GM10266 (cell line): ENCODE measurements around the gene IFT25.
"Not testable (repeated sequence)": the region's sequence is repeated elsewhere in the genome, so short reads cannot be mapped to it uniquely, and the experiment has no call there.

Experiments used
- DNase-seq: peaks from one replicate; pipeline ENCODE4 v3.0.0; 2012; ENCODE audit errors: extremely low spot score
- TF ChIP-seq, protein P1 (sequence below): IDR thresholded peaks from 2 replicates; pipeline ENCODE4 v1.5.1; 2012; ENCODE audit warnings: mild to moderate bottlenecking, low read depth; ENCODE audit not compliant: control insufficient read depth, insufficient read depth; ENCODE audit errors: missing control alignments

IFT25 gene

DNA sequence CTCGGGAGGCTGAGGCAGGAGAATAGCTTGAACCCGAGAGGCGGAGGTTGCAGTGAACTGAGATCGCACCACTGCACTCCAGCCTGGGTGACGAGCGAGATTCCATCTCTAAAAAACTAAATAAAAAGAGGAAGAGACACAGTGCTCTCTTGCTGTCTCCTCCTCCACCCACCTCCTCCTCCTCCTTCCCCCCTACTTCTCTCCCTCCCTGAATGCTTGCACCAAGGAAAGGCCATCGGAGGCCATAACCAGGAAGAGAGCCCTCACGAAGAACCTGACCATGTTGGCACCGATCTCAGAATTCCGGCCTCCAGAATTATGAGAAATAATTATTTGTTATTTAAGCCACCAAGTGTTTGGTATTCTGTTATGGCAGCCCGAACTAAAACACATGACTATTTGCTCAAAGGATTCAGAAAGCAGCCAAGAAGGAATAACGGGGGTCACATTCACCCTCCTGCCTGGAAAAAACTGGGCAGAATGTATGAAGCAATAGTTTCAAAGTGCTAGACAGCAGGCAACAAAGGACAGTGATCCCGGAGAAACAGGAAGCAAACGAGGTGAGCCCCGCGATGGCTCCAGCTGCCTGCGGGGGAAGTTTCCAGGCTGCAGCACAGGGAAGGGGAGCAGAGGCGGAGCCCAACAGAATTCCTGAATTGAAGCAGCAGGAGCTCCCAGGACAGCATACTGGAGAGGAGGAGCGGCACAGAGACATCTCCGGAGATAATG, 36.7 kb upstream of the IFT25 start:
- TF ChIP-seq, protein P1, sequence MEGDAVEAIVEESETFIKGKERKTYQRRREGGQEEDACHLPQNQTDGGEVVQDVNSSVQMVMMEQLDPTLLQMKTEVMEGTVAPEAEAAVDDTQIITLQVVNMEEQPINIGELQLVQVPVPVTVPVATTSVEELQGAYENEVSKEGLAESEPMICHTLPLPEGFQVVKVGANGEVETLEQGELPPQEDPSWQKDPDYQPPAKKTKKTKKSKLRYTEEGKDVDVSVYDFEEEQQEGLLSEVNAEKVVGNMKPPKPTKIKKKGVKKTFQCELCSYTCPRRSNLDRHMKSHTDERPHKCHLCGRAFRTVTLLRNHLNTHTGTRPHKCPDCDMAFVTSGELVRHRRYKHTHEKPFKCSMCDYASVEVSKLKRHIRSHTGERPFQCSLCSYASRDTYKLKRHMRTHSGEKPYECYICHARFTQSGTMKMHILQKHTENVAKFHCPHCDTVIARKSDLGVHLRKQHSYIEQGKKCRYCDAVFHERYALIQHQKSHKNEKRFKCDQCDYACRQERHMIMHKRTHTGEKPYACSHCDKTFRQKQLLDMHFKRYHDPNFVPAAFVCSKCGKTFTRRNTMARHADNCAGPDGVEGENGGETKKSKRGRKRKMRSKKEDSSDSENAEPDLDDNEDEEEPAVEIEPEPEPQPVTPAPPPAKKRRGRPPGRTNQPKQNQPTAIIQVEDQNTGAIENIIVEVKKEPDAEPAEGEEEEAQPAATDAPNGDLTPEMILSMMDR = no peak
- no peak for DNase-seq

DNA sequence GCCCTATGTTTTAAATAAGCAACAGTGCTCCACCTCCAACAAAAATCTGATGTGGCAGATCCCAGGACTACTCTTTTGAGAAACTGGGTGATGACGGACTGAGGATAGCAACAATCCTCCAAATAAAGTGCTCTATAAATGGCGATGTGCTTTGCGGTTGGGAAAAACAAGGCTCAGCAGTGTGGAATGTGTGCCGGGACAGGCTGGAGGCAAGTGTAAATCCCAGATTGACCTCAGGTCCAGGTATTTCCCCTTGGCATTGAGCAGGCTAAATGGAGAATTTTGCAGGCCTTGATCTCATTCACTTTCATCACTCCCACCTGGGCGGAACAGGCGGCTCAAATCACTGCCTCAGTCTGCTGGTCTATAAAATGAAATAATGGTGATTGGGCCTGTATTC, 35.7 kb upstream of the IFT25 start:
- TF ChIP-seq, protein P1 = no peak
- no peak for DNase-seq

DNA sequence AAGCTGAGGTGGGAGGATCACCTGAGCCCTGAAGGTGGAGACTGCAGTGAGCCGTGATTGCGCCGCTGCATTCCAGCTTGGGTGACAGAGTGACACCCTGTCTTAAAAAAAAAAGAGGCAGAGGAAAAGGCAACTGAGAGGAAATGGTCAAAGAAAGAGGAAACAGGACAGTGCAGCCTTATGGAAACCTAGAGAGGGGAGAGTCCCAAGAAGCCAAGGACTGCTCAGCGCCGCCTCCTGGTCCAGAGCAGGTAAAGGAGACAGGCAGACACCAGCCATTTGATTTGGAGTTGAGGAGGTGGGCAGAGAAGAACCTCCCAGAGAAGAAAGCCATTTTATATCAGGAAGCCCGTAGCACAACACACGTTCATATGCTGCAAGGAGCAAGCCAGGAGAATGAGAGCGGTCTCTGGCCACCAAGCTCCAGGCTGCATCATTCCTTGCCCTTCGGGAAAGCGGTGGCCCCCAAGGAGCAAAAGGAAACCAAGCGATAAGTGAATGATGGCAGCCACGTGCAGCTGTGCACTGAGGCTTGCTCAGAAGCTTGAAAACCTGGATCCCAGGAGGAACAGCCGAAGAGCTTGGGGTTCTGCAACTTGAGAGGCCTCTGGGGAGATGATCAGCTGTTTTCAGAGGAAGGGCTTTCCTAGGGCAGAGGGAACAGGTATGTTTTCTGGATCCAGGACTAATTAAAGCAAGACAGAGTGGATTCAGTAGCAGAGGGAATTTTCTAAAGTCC, 34.4 kb upstream of the IFT25 start:
- TF ChIP-seq, protein P1 = no peak
- no peak for DNase-seq

DNA sequence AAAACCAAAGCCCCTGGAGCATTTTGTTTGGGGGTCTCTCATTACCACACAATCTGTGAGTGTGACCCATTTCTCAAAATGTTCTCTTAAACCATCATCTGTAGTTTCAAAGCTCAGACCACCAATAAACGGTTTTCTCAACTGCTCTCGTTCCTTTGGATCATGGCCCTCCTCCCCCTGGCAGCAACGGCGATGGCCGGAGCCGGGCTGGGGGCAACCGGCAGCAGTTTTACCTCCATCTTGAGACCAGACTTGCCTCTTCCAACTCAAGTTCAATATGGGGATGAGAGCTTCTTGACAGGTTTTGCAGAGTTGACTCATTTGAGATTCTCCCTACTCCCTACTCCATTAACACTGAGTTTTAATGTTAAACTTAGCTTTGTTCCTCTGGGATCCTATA, 30.4 kb upstream of the IFT25 start:
- TF ChIP-seq, protein P1 = no peak
- DNase-seq = no peak

DNA sequence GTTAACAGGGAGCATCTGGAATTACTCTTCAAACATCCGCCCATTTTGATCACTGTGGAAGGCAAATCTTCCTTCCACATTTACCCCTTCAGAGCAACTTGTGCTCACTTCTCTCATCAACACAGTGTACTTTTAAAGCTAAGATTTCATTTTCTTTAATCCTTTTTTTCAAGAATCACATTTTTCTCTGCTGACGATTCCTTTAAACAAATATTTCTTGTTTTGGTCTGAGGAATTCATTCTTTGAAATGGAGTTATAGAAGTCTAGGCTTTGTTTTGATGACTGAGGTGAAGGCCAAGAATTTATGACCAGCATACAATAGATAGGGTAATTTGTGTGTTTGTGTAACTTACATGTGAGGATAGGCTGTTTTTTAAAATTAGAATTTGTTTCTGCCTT, 26.2 kb upstream of the IFT25 start:
- no peak for DNase-seq
- TF ChIP-seq, protein P1 = no peak

DNA sequence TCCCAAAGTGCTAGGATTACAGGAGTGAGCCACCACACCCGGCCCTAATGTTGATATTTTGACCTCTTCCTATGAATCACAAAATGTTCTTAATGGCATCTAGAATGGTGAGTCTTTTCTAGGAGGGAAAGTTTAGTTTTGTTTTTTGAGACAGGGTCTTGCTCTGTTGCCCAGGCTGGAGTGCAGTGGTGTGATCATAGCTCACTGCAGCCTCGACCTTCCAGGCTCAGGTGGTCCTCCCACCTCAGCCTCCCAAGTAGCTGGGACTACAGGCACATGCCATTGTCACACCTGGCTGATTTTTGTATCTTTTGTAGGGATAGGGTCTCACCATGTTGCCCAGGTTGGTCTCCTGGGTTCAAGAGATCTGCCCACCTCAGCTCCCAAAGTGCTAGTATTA, 23.8 kb upstream of the IFT25 start:
- not testable (repeated sequence) for DNase-seq

DNA sequence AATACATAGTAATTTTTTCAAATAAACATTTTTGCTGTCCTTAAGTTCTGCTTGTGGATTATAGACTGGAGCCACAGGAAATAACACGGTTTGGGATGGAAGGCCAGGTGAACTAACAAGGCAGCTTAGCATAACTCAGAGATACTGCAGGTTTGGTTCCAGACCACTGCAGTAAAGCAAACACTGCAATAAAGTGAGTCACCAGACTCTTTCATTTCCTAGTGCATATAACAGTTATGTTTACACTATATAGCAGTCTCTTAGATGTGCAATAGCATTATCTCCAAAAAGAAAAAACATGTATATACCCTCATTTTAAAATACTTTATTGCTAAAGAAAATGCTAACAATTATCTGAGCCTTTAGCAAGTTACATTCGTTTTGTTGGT, 22.6 kb upstream of the IFT25 start:
- TF ChIP-seq, protein P1 = no peak
- no peak for DNase-seq
